Jurkat, Clone E6-1 (cell line): ENCODE measurements around the gene WFS1.
A peak's percentile ranks its signal among the peaks of the same experiment; 100 is the strongest.

Source experiments
- DNase-seq: peaks from one replicate; pipeline ENCODE4 v3.0.0-alpha.2; 2011; ENCODE audit warnings: low read depth, low spot score
- H3K4me3 ChIP-seq: 2 replicates; pipeline ENCODE4 v1.5.1; 2011; ENCODE audit warnings: mild to moderate bottlenecking, low read length, control low read depth, moderate library complexity

WFS1 gene

DNA sequence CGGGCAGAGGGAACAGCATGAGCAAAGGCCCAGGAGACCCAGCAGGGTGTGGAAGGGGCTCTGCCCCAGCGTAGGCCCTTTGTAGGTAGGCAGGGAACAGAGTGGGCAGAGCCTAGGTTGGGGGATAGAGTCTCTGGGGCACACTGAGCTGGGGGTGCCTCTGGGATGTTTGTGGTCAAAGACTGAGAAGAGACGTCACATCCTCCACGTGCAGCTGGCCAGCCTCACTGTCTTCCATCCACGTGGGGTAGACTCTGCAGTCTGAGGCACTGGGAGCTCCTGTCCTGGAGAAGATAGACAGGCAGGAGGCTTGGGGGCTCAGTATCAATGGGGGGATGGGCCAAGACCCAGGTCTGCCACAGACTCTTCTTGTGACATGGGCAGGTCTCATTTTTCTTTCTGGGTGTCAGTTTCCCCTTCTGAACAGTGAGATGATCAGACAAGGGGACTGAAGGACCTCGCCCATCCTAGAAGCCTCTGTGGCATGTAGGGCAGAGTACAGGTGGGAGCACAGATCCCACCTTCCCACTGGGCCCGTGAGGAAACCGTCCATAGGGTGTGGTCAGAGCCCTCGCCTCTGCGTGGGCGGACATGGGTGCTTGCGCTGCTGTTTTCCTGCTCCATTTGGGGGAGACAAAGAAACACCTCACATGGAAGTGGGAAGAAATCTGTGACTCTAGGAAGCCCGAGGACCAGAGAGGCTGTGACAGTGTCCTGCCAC, 22.9 kb downstream of the WFS1 start:
- no peak for DNase-seq
- H3K4me3 ChIP-seq: no peak overlapping the region

DNA sequence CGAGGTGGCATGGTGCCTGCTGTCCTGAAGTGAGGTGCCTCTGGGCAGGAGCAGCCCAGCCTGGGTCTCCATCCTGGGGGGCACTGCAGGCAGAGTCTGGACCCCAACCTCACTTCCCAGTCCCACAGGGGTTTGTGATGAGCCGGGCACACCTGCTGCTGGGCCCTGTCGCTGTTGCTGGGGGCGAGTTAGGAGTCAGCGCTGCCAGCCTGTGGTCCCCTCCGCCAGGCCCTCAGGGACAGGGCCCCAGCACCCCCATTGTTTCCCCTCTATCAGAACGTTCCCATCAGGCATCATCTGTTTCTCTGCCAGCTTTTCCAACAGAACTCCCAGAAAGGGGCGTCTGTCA, 23.4 kb downstream of the WFS1 start:
- DNase-seq: no peak
- no peak overlapping the region for H3K4me3 ChIP-seq

DNA sequence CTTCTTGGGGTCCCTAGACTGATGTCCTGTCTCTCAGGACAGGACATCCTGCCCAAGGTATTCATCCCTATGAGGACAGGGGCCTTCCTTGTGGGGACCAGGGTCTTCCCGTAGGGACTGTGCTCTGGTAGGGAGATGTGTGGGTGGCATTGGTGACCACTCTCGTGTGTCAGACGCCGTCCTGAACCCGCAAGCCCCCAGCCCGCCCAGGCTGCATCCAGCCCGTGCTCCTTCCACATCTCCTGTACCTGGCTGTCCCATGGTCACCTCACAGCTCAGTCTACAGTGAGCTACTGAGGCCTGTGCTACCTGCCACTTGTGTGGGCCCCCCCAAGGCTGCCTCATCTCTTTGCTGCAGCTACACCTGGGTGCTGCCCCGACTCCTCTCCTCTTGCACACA, 24.0 kb downstream of the WFS1 start:
- no peak for DNase-seq
- no peak overlapping the region for H3K4me3 ChIP-seq

- no peak overlapping the region for H3K4me3 ChIP-seq
- DNase-seq: no peak
Observed at GRCh38 chr4:6294705-6295421, 25.2 kb downstream of the WFS1 start.

DNA sequence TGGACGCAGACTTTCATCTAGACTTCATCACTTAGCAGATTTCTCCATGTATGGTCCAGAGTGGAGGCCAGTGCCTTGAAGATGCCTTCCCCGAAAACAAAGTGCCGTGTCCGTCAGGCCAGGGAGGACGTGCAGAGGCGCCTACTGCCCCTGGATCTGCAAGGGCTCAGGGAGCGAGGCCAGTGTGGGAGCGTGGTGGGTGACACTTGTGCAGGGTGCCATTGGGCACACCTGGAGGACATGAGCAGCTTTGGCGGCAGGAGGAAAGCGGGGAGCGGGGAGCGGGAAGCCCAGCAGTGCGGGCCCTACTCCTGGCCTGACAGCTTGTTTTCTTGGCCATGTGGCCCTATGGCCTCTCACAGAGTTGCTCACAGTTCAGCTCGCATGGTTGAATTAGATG, 25.8 kb downstream of the WFS1 start:
- H3K4me3 ChIP-seq: no peak overlapping the region
- DNase-seq: no peak

- DNase-seq: no peak
Observed at GRCh38 chr4:6296026-6296425, 26.4 kb downstream of the WFS1 start.

GRCh38 chr4:6297266-6297815, 27.7 kb downstream of the WFS1 start:
- DNase-seq: no peak
- H3K4me3 ChIP-seq: no peak overlapping the region

More at GRCh38 chr4:6296026-6296425, 26.4 kb downstream of the WFS1 start:
- H3K4me3 ChIP-seq: no peak overlapping the region

- DNase-seq: no peak
- H3K4me3 ChIP-seq: no peak overlapping the region
Observed at GRCh38 chr4:6298035-6298434, 28.4 kb downstream of the WFS1 start.

DNA sequence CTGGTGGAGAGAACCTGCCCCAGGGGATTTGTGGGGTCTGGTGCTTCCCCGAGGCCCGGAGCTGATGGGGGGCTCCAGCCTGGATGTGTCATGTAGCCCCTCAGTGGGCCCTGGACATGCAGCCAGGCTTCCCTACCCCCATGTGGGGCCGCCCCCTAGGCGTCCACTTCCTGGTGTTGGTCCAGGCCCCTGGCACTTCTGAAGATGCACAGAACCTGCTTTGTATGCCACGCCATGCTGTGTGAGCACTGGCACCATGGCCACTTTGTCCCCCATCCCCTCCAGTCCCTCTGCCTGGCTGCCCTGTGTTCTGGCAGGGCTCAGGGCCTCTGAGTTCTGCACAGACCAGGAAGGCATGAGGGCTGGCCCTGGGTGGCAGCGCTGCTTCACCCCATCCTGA, 29.2 kb downstream of the WFS1 start:
- H3K4me3 ChIP-seq: no peak overlapping the region
- DNase-seq: no peak

- H3K4me3 ChIP-seq: no peak overlapping the region
- no peak for DNase-seq
Observed at GRCh38 chr4:6299875-6300274, 30.2 kb downstream of the WFS1 start.

DNA sequence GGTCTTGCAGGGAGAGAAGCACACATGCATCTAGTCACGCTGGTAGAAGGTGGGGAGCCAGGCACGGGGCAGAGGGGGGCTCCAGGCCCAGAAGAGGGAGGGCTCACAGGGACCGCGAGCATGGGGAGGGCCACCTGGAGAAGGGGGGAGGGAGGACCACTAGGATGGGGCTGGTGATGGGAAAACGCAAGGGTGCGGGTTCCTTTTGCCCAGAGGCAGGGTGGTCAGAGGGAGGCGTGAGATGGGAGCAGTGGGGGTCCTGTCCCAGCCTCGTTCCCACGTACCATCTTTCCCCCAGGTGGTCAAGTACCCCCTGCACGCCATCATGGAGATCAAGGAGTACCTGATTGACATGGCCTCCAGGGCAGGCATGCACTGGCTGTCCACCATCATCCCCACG, 30.7 kb downstream of the WFS1 start:
- DNase-seq: no peak
- H3K4me3 ChIP-seq: no peak overlapping the region

DNA sequence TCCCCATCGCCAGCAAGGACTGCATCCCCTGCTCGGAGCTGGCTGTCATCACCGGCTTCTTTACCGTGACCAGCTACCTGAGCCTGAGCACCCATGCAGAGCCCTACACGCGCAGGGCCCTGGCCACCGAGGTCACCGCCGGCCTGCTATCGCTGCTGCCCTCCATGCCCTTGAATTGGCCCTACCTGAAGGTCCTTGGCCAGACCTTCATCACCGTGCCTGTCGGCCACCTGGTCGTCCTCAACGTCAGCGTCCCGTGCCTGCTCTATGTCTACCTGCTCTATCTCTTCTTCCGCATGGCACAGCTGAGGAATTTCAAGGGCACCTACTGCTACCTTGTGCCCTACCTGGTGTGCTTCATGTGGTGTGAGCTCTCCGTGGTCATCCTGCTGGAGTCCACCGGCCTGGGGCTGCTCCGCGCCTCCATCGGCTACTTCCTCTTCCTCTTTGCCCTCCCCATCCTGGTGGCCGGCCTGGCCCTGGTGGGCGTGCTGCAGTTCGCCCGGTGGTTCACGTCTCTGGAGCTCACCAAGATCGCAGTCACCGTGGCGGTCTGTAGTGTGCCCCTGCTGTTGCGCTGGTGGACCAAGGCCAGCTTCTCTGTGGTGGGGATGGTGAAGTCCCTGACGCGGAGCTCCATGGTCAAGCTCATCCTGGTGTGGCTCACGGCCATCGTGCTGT, 31.5 kb downstream of the WFS1 start:
- DNase-seq: no peak
- H3K4me3 ChIP-seq: no peak overlapping the region

- DNase-seq: no peak
- no peak overlapping the region for H3K4me3 ChIP-seq
Observed at GRCh38 chr4:6301732-6302442, 32.2 kb downstream of the WFS1 start.

DNA sequence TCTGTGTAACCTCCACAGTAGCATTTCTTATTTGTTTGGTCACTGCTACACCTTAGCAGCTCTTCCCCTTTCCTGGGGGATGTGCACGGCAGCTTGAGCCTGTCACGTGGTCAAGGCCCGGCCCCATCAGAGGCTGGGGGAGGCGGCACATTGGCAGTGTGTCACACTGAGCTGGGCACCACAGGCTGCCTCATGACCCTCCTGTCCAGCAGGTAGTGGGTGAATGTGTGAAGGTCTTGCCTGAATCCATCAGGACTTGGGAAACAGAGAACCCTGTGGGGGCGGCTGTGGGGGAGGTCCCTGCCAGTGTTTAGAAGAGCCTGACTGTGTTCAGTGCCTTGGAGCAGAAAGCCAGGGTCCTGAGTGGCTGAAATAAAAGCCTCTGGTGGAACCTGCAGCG, 33.2 kb downstream of the WFS1 start:
- DNase-seq: no peak

GRCh38 chr4:6303943-6304342, 34.3 kb downstream of the WFS1 start:
- H3K4me3 ChIP-seq: no peak overlapping the region
- no peak for DNase-seq

More for the DNA sequence above, 33.2 kb downstream of the WFS1 start:
- no peak overlapping the region for H3K4me3 ChIP-seq

DNA sequence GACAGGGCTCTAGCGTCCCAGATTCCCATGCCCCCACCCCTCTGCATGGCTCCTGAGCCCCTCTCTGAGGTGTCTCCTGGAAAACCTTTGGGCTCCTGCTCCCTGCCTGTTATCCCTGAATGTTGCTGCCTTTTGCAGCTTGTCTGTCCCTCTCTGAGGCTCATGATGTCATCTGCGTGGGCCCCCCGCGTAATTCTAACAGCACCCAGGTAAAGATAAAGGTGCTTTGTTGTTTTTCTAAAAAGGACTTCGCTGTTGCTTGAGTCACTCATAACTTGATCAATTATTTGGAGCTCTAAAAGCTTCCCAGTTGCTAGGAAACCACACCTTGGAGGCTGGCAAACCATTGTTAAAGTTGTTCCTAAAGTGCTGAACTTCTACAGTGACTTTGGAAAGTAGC, 36.6 kb downstream of the WFS1 start:
- DNase-seq: no peak
- H3K4me3 ChIP-seq: no peak overlapping the region

DNA sequence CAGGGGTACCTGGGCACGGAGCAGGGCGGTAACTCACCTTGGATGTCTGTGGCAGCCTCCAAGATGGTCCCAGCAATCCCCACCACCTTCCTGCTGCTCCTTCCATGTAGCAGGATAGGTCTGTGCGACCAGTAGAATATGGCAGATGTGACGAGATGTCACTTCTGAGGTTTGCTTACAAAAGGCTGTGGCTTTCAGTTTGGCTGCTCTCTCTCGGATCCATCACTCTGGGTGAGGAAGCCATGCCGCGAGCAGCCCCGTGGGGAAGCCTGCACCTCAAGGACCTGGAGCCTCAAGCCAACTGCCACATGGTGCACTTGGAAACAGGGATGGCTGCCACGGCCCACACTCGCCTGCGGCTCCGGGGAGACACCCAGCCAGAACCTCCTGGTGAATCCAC, 37.6 kb downstream of the WFS1 start:
- no peak for DNase-seq
- H3K4me3 ChIP-seq: no peak overlapping the region

DNA sequence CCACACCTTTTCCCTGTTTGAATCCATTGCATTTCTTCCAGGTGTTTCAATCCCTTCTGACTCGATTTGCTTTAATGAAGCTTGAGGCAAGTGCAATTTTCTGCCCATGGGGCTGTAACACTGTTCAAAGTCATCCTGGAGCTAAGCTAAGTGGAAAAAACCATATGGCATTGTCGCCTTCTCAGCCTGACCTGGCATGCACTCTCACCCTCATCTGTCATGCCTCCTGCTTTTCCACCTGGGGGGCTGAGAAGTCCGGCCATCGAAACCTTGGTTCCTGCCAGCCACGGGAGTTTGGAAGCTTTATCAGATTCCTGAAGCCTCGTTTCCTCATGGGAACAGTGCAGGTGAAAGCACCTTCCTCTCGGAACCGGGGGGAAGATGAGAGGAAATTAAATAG, 38.2 kb downstream of the WFS1 start:
- DNase-seq: no peak
- H3K4me3 ChIP-seq: no peak overlapping the region

DNA sequence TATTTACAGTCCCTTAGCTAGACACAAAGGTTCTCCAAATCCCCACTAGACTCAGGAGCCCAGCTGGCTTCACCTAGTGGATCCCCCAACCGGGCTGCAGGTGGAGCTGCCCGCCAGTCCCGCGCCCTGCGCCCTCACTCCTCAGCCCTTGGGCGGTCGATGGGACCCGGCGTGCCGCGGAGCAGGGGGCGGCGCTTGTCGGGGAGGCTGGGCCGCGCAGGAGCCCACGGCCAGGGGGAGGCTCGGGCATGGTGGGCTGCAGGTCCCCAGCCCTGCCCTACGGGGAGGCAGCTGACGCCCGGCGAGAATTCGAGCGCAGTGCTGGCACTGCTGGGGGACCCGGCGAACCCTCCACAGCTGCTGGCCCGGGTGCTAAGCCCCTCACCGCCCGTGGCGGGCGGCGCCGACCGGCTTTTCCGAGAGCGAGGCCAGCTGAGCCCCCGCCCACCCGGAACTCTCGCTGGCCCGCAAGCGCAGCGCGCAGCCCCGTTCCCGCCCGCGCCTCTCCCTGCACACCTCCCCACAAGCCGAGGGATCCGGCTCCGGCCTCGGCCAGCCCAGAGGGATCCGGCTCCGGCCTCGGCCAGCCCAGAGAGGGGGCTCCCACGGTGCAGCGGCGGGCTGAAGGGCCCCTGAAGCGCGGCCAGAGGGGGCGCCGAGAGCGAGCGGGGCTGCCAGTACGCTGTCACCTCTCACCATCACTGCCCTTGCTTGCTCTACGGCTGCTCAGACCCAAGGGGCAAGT, 39.4 kb downstream of the WFS1 start:
- H3K4me3 ChIP-seq: peak overlapping the region; percentile 50
- no peak for DNase-seq
